ENCODE results near the gene HNRNPA0.

GRCh38 chr5:137794863-137795262 lies 40.7 kb upstream of the HNRNPA0 start:
- TF ChIP-seq CTCF (IDR thresholded peaks at IDR 0.05) = no peak
- TF ChIP-seq ZFX (IDR thresholded peaks at IDR 0.05; ENCODE audit: borderline replicate concordance) = no peak

Measured in 22Rv1 (cell line).